Hepatocyte (in vitro differentiated cells): ENCODE data around the gene TRAF2.
A peak's percentile ranks its signal among the peaks of the same experiment; 100 is the strongest.

Experiments used
- EZH2 ChIP-seq: fragments of 200-600 bp; sonication (generic); IDR thresholded peaks from 2 replicates; pipeline ENCODE4 v1.6.1; 2016; ENCODE audit warnings: antibody characterized with exemption, mild to moderate bottlenecking, borderline replicate concordance
- TF ChIP-seq, protein P1 (sequence below): fragments of 200-600 bp; sonication (generic); IDR thresholded peaks from 2 replicates; pipeline ENCODE4 v1.5.1; 2016; ENCODE audit warnings: antibody characterized with exemption, mild to moderate bottlenecking; ENCODE audit not compliant: poor library complexity

DNA sequence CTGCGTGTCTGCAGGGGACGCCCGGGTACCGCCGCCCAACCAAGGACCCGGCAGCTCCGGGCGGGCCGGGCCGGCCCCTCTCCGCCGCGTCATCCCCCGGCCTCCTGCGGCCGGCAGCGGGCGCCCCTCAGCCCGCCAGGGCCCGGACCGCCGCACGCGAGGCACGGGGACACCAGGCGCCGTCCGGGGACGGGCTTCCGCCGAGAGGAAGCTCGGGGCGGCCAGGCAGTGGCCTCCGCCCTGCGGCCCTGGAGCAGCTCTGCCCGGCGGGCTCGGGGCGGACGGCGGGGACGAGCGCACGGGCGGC, 57.8 kb downstream of the TRAF2 start:
- TF ChIP-seq EZH2: no peak
- TF ChIP-seq, protein P1, sequence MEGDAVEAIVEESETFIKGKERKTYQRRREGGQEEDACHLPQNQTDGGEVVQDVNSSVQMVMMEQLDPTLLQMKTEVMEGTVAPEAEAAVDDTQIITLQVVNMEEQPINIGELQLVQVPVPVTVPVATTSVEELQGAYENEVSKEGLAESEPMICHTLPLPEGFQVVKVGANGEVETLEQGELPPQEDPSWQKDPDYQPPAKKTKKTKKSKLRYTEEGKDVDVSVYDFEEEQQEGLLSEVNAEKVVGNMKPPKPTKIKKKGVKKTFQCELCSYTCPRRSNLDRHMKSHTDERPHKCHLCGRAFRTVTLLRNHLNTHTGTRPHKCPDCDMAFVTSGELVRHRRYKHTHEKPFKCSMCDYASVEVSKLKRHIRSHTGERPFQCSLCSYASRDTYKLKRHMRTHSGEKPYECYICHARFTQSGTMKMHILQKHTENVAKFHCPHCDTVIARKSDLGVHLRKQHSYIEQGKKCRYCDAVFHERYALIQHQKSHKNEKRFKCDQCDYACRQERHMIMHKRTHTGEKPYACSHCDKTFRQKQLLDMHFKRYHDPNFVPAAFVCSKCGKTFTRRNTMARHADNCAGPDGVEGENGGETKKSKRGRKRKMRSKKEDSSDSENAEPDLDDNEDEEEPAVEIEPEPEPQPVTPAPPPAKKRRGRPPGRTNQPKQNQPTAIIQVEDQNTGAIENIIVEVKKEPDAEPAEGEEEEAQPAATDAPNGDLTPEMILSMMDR: peak; percentile 9
